ENCODE measurements around the gene ADAM12.

The ADAM12 gene

DNA sequence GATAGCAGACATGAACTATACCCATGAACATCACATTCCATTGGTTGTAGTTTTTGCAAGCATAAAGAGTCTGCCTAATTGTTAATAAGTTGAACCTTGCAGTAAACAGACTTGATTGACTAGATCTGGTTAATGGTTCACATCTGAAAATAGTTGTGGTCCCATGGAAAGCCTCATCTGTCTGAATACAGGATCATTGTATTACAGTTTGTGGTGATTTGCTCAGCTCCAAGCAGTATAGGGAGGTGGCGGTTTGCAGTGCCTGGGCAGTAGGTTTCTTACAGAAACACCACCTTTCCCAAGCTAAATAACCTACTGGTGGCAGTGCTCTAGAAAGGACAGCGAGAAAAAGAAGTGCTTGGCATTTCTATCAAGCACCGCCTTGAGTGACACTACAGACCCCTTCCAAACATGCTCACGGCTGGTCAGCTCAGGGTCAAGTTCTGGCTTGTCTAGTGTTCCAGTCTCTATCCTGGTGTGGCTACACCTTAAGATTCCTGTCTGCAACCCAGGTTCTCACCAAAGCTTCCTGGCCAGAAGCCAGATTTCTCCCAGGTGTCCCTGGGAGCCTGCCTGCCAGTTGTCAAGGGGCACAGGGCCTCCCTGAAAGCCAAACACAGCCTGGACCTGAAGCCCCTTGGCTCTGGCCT lies 372.0 kb downstream of the ADAM12 start:
- DNase-seq (ENCODE audit: low read depth in 2 of 2) = no peak

- no peak for DNase-seq (ENCODE audit: low read depth in 2 of 2)
Measured at GRCh38 chr10:126015413-126015812, 372.9 kb downstream of the ADAM12 start.

GRCh38 chr10:126014309-126014708 lies 374.0 kb downstream of the ADAM12 start:
- no peak for DNase-seq (ENCODE audit: low read depth in 2 of 2)

DNA sequence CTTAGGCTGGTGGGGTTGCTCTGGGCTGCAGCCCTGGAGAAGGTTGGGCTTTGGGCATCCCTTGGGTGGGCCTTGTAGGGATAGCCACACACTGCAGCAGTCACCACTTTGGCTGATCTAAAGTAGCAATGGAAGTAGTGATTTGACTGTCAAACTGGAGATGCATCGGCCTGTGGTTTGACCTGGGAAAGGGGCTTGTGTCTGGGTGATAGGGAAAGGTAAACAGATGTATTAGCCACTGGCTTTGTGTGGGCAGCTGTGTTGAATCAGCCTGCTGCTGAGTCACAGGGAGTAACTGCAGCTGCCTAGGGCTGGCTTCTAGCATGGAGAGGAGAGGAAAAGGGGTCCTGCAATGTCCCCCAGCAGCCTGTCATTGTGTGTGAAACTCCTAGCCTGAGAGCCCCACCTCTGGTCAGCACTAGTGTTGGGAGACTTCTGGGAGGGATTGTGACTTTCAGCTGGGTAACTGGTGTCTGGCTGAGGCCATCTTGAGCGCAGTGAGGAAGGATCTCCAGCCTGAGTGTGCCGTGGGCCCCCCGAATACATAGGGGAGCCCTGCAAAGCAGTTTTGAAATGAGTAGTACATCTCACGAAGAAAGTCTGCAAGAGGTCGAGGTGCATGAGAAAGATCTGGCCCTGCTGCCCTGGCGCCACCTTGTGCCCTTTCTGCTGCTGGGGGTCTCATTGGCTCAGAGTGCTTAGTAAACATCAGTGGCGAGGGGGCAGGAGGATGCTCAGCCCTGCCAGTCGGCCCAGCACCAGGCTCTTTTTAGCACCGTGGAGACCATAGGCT lies 374.6 kb downstream of the ADAM12 start:
- no peak for DNase-seq (ENCODE audit: low read depth in 2 of 2)

DNA sequence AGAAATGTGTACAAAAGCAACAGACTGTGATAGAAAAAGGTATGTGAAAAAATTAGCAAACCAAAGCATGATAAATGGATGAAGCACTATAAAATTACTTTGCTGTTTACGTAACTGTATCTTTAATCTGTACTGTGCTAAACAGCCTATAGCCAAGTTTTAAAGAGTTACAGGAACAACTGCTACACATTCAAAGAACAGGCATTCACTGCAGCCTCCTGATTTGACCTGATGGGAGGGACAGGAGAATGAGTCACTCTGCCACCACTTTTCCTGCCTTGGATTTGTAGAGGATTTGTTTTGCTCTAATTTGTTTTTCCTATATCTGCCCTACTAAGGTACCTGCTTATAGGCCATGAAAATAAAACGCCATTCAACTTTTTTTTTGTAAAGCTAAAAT lies 375.8 kb downstream of the ADAM12 start:
- DNase-seq (ENCODE audit: low read depth in 2 of 2) = no peak

GRCh38 chr10:126011995-126012394 lies 376.3 kb downstream of the ADAM12 start:
- peak in 1 of 2 donors; percentile 10 for DNase-seq (ENCODE audit: low read depth in 2 of 2)

GRCh38 chr10:126009650-126010049 lies 378.6 kb downstream of the ADAM12 start:
- DNase-seq (ENCODE audit: low read depth in 2 of 2) = no peak

DNA sequence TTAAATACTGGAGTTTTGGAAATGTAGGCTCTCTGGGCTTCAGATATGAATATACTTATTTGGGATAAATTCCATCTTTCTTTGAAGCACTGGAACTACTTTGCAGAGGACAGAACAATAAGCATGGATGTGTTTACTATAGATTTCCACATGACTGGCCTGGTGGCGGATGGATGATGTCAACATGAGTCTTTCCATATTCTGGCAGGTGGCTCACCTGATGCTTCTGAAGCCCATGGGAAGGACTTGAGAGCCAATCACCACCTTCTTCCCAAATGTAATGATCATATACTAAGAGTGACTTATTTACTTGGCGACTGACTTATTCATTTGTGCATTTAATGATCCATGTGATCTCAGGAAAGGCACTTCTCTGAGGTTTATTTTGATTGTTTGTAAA lies 381.4 kb downstream of the ADAM12 start:
- DNase-seq (ENCODE audit: low read depth in 2 of 2) = no peak

DNA sequence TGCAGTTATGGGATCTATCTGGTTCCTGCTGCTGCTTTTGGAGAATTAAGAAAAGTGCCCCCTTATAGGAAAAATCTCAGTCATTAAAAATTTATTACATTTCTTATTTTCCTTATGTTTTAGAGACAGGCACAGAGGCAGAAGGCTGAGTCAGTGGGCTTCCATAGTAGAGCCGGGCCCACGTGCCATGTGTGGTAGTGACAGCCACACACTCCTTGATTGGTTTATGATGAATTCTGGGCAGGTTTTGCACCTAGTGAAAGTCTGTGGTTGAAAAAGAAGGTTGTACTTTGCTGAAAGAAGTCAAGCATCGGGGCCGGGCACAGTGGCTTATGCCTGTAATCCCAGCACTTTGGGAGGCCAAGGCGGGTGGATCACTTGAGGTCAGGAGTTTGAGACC lies 382.0 kb downstream of the ADAM12 start:
- DNase-seq (ENCODE audit: low read depth in 2 of 2) = no peak

DNA sequence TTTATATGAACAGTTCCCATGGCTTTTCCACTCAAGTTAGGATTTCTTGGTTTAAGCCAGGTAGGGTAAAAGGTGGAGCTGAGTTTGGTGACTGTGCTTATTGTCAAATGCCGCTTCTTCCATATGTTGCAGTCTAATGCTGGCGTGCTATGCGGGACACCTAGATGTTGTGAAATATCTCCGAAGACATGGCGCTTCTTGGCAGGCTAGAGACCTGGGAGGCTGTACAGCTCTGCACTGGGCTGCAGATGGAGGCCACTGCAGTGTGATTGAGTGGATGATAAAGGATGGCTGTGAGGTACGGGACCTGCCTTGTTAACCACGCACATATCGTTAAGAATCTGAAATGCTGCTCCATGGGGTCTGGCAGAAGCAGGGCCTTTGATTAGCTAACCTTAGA lies 383.5 kb downstream of the ADAM12 start:
- DNase-seq (ENCODE audit: low read depth in 2 of 2) = no peak

- DNase-seq (ENCODE audit: low read depth in 2 of 2) = no peak
Measured at GRCh38 chr10:126001576-126001975, 386.7 kb downstream of the ADAM12 start.

- DNase-seq (ENCODE audit: low read depth in 2 of 2) = no peak
Measured at GRCh38 chr10:125999694-126000093, 388.6 kb downstream of the ADAM12 start.

- DNase-seq (ENCODE audit: low read depth in 2 of 2) = no peak
Measured at GRCh38 chr10:125997586-125997985, 390.7 kb downstream of the ADAM12 start.

- DNase-seq (ENCODE audit: low read depth in 2 of 2) = no peak
Measured at GRCh38 chr10:125995726-125996304, 392.5 kb downstream of the ADAM12 start.

DNA sequence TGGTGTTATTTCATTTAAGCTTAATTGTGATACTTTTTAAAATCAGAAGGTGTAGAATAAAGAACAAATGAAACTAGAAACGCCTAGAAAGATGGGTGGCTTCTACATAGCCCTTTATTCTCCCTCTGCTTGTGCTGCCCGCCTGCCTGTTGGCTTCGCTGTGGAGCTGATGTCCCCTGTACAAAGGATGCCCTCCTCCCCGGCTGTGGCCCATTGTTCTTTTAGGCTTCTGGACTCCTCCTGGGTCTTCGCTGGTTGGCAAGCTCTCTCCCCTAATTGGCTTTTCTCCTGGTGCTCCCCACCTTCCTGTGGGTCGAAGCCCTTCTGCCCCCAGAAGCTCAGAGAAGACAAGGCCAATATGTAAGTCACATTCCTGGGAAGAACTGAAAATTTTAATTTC lies 393.7 kb downstream of the ADAM12 start:
- DNase-seq (ENCODE audit: low read depth in 2 of 2) = no peak

DNA sequence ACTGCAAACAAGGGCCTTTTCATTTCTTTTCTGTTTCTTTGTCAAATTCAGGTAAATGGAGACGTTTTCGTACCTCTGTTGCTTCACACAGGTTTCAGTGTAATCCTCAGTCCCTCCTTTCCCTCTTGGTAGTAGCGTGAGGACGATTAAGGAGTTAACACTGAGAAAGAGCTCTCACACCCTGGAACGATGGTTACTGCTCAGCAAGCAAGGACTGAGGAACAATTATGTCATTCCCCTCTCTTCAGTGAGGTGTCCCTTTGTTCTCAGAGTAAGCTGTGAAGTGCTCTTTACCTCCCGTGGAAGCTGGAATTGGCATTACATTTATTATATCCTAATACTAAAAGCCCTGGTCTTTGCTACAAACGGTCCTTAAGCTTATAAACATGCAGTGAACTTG lies 396.0 kb downstream of the ADAM12 start:
- no peak for DNase-seq (ENCODE audit: low read depth in 2 of 2)

DNA sequence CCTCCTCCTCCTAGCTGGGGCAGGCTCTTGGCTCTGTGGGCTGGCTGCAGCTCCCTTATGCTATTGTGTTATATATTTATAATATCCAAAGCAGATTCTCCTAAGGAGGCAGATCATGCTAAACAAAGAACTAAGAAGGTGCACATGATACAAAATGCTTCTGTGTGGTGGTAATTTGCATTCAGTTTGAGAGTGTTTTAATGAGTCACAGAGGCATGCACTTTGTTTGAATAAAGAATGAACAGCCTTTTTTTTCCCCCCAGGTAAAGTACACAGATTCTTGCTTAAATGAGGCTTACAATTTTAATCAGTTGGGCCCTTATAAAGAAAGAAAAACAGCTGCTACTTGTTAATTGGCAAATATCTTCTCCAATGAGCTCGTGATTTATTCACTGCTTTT lies 396.9 kb downstream of the ADAM12 start:
- DNase-seq (ENCODE audit: low read depth in 2 of 2) = no peak

- no peak for DNase-seq (ENCODE audit: low read depth in 2 of 2)
Measured at GRCh38 chr10:125990974-125991373, 397.3 kb downstream of the ADAM12 start.

- DNase-seq (ENCODE audit: low read depth in 2 of 2) = no peak
Measured at GRCh38 chr10:125989791-125990190, 398.5 kb downstream of the ADAM12 start.

DNA sequence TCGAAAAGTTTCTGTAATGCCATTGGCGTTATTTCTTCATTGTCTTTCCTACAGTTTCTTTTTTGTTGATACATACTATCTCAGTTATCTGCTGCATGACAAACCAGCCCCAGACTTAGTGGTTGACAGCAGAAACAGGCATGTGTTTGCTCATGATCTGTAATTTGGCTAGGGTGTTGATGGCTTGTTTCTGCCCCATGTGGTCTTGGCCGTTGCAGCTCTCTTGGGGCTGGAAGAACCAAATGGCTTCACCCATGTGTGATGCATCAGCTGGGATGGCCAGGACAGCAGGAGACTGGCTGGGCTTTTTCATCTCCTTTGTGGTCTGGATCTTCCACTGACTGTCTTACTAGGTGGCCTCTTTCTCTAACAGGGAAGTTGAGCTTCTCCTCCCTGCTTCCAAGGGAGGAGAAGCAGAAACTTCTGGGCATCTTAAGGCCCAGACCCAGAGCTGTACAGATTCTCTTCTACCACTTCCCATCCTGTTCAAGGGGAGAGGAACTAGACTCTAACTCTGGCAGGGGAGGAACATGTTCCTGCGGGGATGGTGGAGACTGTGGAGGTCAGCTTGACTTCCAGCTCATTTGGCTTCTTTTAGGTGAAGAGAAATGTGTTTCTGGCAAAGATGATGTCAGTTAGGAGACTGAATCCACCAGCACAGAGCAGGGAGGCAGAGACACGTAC lies 402.6 kb downstream of the ADAM12 start:
- no peak for DNase-seq (ENCODE audit: low read depth in 2 of 2)

- DNase-seq (ENCODE audit: low read depth in 2 of 2) = no peak
Measured at GRCh38 chr10:125984865-125985495, 403.3 kb downstream of the ADAM12 start.

DNA sequence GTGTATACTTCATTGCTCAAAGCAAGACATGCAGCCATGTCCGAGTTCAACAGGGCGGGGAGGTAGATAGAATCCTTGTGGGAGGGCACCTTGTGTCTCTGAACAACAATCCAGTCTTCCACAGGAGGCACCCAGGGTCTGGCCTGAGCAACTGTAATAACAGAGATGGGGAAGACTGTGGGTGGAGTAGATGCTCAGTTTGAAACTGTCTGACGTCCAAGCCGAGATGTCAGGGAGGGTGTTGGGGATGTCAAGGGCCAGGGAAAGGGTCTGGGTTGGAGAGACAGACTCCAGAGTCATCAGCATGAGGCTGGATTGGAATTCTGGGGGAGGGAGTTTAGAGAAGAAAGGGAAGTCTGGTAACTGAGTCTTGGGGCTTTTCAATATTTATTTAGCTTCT lies 403.9 kb downstream of the ADAM12 start:
- no peak for DNase-seq (ENCODE audit: low read depth in 2 of 2)

Measured in stimulated activated CD8-positive, alpha-beta memory T cell treated with anti-CD3 and anti-CD28 coated beads, Interleukin-2, amount 100 ng/mL, for 1 hour (primary cell).